Right renal cortex interstitium (tissue), 3 donors: ENCODE results near the gene METRN. TPM values are rescaled to one million over a fixed set of nuclear protein-coding genes. Genes with fewer than 3 reads are reported as not detected.
"Not testable (repeated sequence)": the region's sequence is repeated elsewhere in the genome, so short reads cannot be mapped to it uniquely, and the experiment has no call there.

Experiments
- DNase-seq, 3 donors: peaks; one replicate each; pipeline ENCODE4 v3.0.0-alpha.2; 2013; ENCODE audit warnings: low read depth in 3 of 3, low spot score in 2 of 3
- polyA plus RNA-seq, 3 donors: library from polyadenylated mRNA; unstranded; fragments of 120-200 nt; gene quantifications; one replicate each; pipeline ENCODE4 v1.2.1, GENCODE V29; 2013; ENCODE audit not compliant: insufficient read length in 3 of 3

The METRN gene
- polyA plus RNA-seq, 3 donors, result 4.5 to 6.0 (median 5.2) TPM

GRCh38 chr16:707062-707538, 7.8 kb upstream of the METRN start:
- DNase-seq, result no peak

GRCh38 chr16:708019-708418, 6.9 kb upstream of the METRN start:
- DNase-seq, result no peak

GRCh38 chr16:708959-709358, 6.0 kb upstream of the METRN start:
- no peak for DNase-seq

- DNase-seq, result no peak
Observed at GRCh38 chr16:709566-710499, 5.1 kb upstream of the METRN start.

- no peak for DNase-seq
Observed at GRCh38 chr16:710500-711075, 4.3 kb upstream of the METRN start.

- no peak for DNase-seq
Observed at GRCh38 chr16:711084-711483, 3.8 kb upstream of the METRN start.

- no peak for DNase-seq
Observed at GRCh38 chr16:711548-712320, 3.2 kb upstream of the METRN start.

- DNase-seq, result not testable (repeated sequence)
Observed at GRCh38 chr16:712740-713250, 2.1 kb upstream of the METRN start.

- DNase-seq, result no peak
Observed at GRCh38 chr16:714079-714478, 839 bp upstream of the METRN start.

GRCh38 chr16:715477-716199, 720 bp downstream of the METRN start:
- DNase-seq, result no peak

GRCh38 chr16:716200-716568, 1.3 kb downstream of the METRN start:
- no peak for DNase-seq

GRCh38 chr16:716768-717325, 1.9 kb downstream of the METRN start:
- no peak for DNase-seq

GRCh38 chr16:717450-718245, 2.7 kb downstream of the METRN start:
- DNase-seq, result no peak

GRCh38 chr16:718389-718788, 3.5 kb downstream of the METRN start:
- no peak for DNase-seq

GRCh38 chr16:718922-719321, 4.0 kb downstream of the METRN start:
- DNase-seq, result no peak

- DNase-seq, result no peak
Observed at GRCh38 chr16:719815-720446, 5.0 kb downstream of the METRN start.

GRCh38 chr16:720447-720989, 5.6 kb downstream of the METRN start:
- DNase-seq, result no peak

- peak in 1 of 3 donors; percentile 68 for DNase-seq
Observed at GRCh38 chr16:720990-721764, 6.3 kb downstream of the METRN start, which contains the start of gene ANTKMT. ANTKMT (plus strand) TSS chr16:721146; CDS start chr16:721275, 129 bp downstream.
